MCF 10A (cell line): ENCODE measurements around the gene TAF4. TPM values are rescaled to one million over a fixed set of nuclear protein-coding genes. Genes with fewer than 3 reads are reported as not detected.

Experiments
- BruUV-seq: library from RNA; stranded (reverse); fragments of 400-500 nt; replicated peaks from 2 replicates; lab custom pipeline; 2021; lab: Mats Ljungman, UMichigan
- CTCF ChIA-PET: fragments of 300-600 bp; sonication (Branson Sonifier 250); formaldehyde crosslinking; extraction: SDS; loops from one replicate; lab custom pipeline; 2021; ENCODE audit warnings: antibody characterized with exemption, inconsistent platforms; lab: Yijun Ruan, JAX
- POLR2A ChIA-PET: fragments of 300-600, 350-650 bp; sonication (Branson Sonifier 250); formaldehyde crosslinking; extraction: SDS; loops from one replicate; lab custom pipeline; 2020; ENCODE audit warnings: antibody characterized with exemption, inconsistent platforms; lab: Yijun Ruan, JAX
- DNase-seq: peaks from one replicate; pipeline ENCODE4 v3.0.0-alpha.2; 2018; ENCODE audit not compliant: unreplicated experiment
- H3K27ac Mint-ChIP-seq: one replicate; pipeline ENCODE4 v1.8.0; 2022; ENCODE audit warnings: mild to moderate bottlenecking, low read depth, mixed read lengths; ENCODE audit not compliant: unreplicated experiment
- H3K27me3 Mint-ChIP-seq: one replicate; pipeline ENCODE4 v1.8.0; 2022; ENCODE audit warnings: mixed read lengths; ENCODE audit not compliant: insufficient read depth, unreplicated experiment
- H3K36me3 Mint-ChIP-seq: one replicate; pipeline ENCODE4 v1.8.0; 2022; ENCODE audit warnings: mild to moderate bottlenecking, moderate library complexity, mixed read lengths; ENCODE audit not compliant: insufficient read depth, unreplicated experiment
- H3K4me1 Mint-ChIP-seq: one replicate; pipeline ENCODE4 v1.8.0; 2022; ENCODE audit warnings: mixed read lengths; ENCODE audit not compliant: insufficient read depth, unreplicated experiment
- H3K4me3 Mint-ChIP-seq: one replicate; pipeline ENCODE4 v1.8.0; 2022; ENCODE audit warnings: mild to moderate bottlenecking, moderate library complexity, mixed read lengths; ENCODE audit not compliant: unreplicated experiment
- H3K9me3 Mint-ChIP-seq: one replicate; pipeline ENCODE4 v1.8.0; 2022; ENCODE audit warnings: mixed read lengths; ENCODE audit not compliant: unreplicated experiment
- intact Hi-C: fragments of 100-400 bp; cut with micrococcal nuclease; formaldehyde crosslinking; loops from 2 replicates; pipeline ENCODE4 v1.14.1; 2022
- total RNA-seq: library from RNA; stranded (reverse); gene quantifications from 2 replicates; pipeline ENCODE4 v1.2.3, GENCODE V29; 2022
- TF ChIP-seq, protein P1 (sequence below): fragments of 200-600 bp; IDR thresholded peaks from one replicate; pipeline ENCODE4 v1.8.0; 2022; ENCODE audit warnings: antibody characterized with exemption, mild to moderate bottlenecking; ENCODE audit not compliant: unreplicated experiment

Gene TAF4
- total RNA-seq, 1 experiment from 2014 or later = 15.9 TPM

GRCh38 chr20:61956396-61957342, 109.0 kb downstream of the TAF4 start:
- no peaks in the 10 kb centered on the region for H3K4me1 Mint-ChIP-seq
- H3K27me3 Mint-ChIP-seq = peaks cover 58% of the 10 kb centered on the region
- no peaks in the 10 kb centered on the region for H3K9me3 Mint-ChIP-seq
- no peak overlapping the region for H3K4me3 Mint-ChIP-seq
- H3K36me3 Mint-ChIP-seq = no peaks in the 10 kb centered on the region
- CTCF ChIA-PET = no interaction called here
- POLR2A ChIA-PET = no interaction called here
- DNase-seq = no peak
- BruUV-seq = no TSS peak
- TF ChIP-seq, protein P1, sequence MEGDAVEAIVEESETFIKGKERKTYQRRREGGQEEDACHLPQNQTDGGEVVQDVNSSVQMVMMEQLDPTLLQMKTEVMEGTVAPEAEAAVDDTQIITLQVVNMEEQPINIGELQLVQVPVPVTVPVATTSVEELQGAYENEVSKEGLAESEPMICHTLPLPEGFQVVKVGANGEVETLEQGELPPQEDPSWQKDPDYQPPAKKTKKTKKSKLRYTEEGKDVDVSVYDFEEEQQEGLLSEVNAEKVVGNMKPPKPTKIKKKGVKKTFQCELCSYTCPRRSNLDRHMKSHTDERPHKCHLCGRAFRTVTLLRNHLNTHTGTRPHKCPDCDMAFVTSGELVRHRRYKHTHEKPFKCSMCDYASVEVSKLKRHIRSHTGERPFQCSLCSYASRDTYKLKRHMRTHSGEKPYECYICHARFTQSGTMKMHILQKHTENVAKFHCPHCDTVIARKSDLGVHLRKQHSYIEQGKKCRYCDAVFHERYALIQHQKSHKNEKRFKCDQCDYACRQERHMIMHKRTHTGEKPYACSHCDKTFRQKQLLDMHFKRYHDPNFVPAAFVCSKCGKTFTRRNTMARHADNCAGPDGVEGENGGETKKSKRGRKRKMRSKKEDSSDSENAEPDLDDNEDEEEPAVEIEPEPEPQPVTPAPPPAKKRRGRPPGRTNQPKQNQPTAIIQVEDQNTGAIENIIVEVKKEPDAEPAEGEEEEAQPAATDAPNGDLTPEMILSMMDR = no peak
- intact Hi-C loops = no loop called here
- no peak overlapping the region for H3K27ac Mint-ChIP-seq

DNA sequence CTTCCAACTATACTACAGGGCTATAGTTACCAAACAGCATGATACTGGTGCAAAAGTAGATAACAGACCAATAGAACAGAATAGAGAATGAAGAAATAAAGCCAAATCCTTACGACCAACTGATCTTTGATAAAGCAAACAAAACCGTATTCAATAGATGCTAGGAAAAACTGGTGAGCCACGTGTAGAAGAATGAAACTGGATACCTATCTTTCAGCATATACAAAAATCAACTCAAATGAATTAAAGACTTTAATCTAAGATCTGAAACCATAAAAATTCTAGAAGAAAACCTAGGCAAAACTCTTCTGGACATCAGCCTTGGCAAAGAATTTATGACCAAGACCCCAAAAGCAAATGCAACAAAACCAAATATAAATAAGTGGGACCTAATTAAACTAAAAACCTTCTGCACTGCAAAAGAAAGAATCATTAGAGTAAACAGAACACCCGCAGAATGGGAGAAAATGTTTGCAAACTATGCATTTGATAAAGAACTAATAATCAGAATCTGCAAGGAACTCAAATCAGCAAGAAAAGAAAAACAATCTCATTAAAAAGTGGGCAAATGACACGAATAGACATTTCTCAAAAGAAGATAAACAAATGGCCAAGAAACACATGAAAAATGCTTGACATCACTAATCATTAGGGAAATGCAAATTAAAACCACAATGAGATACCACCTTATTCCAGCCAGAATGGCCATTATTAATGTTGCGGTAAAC, 109.8 kb downstream of the TAF4 start:
- POLR2A ChIA-PET = no interaction called here
- H3K36me3 Mint-ChIP-seq = no peaks in the 10 kb centered on the region
- no peak overlapping the region for H3K27ac Mint-ChIP-seq
- intact Hi-C loops = no loop called here
- TF ChIP-seq, protein P1 = no peak
- H3K9me3 Mint-ChIP-seq = no peaks in the 10 kb centered on the region
- CTCF ChIA-PET = no interaction called here
- no peak overlapping the region for H3K4me3 Mint-ChIP-seq
- H3K27me3 Mint-ChIP-seq = peaks cover 50% of the 10 kb centered on the region
- no peak for DNase-seq
- H3K4me1 Mint-ChIP-seq = no peaks in the 10 kb centered on the region
- no TSS peak for BruUV-seq

- TF ChIP-seq, protein P1 = no peak
- Mint-ChIP-seq H3K4me3 (no peak overlapping the region), H3K36me3 (no peaks in the 10 kb centered on the region), H3K27ac (no peak overlapping the region), H3K9me3 (no peaks in the 10 kb centered on the region), H3K4me1 (no peaks in the 10 kb centered on the region), H3K27me3 (peaks cover 50% of the 10 kb centered on the region)
- no peak for DNase-seq
- BruUV-seq = no TSS peak
- CTCF ChIA-PET = interaction anchor here (0.6 kb wide), 1 partner anchor 20 kb away, joined by 3 read pairs; no protein-coding TSS in a partner anchor
- intact Hi-C loops = no loop called here
- POLR2A ChIA-PET = interaction anchor here (0.6 kb wide), 1 partner anchor 183 kb away, joined by 3 read pairs; no protein-coding TSS in a partner anchor
These were observed 111.2 kb downstream of the TAF4 start for GRCh38 chr20:61954276-61955021.
